GM12873 (cell line): ENCODE results near the gene PARVB.

ENCODE experiments used
- CTCF ChIP-seq: IDR thresholded peaks from 2 replicates; pipeline ENCODE4 v1.5.1; 2012; ENCODE audit warnings: low read depth, mild to moderate bottlenecking, moderate library complexity, low read length, control low read depth; ENCODE audit not compliant: insufficient read depth; ENCODE audit errors: missing control alignments

The PARVB gene

DNA sequence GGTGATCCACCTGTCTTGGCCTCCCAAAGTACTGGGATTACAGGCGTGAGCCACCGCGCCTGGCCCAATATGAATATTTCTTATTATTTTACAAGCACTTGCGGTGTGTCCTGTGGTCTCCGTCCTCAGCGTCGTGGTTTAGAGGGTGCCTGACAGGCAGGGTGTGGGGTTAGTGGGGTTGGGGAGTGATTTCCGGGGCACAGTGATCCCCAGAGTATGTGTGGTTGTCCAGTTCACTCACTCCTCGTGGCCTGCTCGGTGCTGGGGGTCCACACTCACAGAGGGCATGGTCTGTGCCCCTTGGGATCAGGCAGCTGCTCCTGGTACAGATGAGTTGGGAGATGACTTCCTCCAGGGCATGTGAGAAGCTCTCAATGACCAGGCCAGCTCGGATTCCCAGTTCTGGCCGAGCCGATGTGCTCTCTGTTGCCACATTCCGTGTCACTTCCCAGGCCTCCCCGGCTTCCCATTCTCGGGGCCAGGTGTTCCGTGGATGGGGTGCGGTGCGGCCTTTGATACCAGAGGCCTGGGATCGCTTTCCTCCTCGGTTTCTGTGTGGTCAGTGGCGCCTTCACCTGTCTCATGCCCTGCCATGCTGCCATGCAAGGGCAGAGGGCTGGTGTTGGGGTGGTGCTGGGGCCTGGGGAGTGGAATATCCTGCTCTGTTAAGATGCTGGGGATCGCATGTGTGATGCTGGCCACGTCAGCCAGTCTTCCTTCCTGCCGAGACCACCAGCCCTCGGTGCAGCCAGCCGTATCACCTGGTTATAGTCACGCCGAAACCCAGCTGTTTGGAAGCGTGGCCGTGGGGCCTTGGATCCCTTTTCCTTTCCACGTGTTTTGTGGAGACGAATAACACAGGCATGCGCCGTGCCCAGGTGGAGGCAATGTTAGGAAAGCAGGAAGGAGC, 39.6 kb downstream of the PARVB start:
- TF ChIP-seq CTCF, result no peak

- no peak for TF ChIP-seq CTCF
Measured at GRCh38 chr22:44067033-44067432, 42.9 kb downstream of the PARVB start.

GRCh38 chr22:44067901-44068300, 43.8 kb downstream of the PARVB start:
- TF ChIP-seq CTCF, result no peak

DNA sequence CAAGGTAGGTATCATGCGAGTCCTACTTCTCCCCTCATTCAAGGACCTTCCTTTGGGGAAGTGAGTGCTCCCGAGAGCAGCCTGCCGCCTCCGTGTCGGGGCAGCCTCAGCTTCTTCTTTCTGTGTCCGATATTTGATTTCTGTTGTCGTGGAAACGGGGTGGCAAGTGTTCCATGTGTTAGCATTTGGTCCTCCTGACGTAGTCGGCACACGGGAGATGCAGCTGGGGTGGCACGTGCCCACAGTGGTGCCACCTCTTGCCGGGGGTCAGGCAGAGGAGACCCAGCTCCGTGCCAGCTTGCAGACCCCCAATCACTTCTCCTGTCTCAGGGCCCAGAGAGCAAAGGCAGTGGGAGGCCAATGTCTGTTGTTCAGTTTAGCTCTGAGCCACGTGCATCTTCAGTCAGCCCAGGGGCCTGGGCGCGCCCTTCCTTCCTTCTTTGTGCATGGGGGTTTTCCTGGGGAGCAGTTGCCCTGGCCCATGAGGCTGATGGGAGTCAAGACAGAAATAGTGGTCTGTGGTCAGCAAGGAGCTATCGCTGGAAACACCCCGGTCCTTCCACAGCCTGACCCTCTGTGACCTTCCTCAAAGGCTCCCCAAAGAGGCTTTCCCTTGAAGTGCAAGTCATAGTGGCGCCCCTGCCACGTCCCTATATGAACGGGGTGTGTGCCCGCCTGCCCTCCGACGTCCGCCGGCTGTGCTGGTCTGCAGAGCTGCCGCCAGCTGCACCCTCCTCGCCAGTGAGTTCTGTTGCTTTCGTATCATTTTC, 44.5 kb downstream of the PARVB start:
- peak; percentile 7 for TF ChIP-seq CTCF

- no peak for TF ChIP-seq CTCF
Measured at GRCh38 chr22:44070029-44070428, 45.9 kb downstream of the PARVB start.

GRCh38 chr22:44071781-44072326, 47.8 kb downstream of the PARVB start:
- no peak for TF ChIP-seq CTCF
